ENCODE data around the gene HTR2B.
"Not testable (repeated sequence)": the region's sequence is repeated elsewhere in the genome, so short reads cannot be mapped to it uniquely, and the experiment has no call there.

The HTR2B gene

DNA sequence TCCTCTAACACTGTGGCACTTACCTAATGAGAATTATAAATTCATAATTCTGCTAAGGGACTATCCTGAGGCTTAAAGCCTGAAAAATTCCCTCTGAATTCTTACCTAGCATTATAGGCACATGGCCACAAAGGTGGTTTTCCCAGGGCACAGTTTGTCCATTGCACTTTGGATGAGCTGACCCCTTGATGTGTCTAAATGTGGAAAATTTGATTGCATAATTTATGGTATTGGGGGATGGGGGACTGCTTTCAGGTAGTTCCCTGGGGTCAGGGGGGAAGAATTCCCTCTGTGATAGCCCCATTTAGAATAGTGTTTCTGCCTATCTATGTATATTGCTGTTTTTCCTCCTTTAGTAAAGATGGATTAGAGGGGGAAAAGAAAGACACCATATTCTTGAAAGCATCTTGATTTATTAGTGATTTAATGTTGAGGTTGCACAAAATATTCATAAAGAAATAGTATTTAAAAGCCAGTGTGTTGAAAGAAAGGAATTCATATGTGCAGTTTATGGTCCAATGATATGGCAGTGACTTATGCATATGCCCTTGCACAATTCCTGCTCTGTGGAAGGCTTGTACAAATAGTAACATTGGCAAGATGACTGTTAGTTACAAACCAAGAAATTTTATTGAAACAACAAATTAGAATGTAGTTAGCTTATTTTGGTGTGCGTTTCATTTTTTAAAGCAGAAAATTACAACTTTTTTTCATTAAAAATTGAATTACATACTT is 8.7 kb upstream of the HTR2B start:
- no peak for DNase-seq (ENCODE audit: low read depth in 2 of 3, low spot score in 2 of 3)

DNA sequence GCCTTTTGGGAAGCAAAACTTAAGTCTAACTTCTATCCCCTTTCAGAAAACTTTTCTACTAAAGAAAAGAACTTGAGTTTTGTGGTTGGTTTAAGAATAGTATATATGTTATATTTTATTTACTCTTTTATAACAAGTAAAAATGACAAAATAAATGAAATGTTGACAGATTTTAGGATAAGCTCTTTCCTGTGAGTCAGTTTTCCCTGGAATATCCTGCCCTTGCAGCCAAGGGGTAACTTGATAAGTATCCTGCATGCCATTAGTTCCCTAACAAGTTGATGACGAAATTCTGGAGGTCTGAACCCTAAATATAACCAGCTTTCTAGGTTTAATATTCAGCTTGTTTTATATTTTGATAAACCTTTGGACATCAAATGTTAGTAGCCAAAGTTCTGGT is 7.3 kb upstream of the HTR2B start:
- DNase-seq (ENCODE audit: low read depth in 2 of 3, low spot score in 2 of 3): no peak

DNA sequence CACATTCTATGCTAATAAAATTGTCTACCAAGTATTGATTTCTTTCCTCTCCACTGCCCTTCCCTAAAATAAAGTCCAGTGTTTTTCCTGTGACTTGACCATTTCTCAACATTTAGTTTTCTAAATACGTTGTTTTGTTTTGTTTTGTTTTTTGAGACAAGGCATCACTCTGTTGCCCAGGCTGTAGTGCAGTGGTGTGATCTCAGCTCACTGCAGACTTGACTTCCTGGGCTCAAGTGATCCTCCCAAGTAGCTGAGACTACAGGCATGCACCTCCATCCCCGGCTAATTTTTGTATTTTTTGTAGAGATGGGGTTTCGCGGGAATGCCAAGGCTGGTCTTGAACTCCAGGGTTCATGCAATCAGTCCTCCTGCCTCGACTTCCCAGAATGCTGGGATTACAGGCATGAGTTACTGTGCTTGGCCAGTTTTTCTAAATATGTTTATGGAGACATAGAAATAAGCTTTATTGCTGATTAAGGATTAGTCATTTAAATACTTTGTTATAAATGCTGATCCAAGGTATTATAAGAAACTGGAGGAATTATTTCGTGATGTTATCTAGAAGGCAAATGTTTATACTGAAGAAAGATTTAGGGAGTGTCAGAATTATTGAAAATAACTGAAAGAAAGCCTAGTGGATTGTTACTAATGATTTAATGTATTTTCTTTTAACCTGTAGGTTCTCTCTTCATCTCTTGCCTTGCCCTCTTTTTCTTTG is 5.7 kb upstream of the HTR2B start:
- no peak for DNase-seq (ENCODE audit: low read depth in 2 of 3, low spot score in 2 of 3)

- DNase-seq (ENCODE audit: low read depth in 2 of 3, low spot score in 2 of 3): no peak
Observed at GRCh38 chr2:231129216-231129615, 4.4 kb upstream of the HTR2B start.

DNA sequence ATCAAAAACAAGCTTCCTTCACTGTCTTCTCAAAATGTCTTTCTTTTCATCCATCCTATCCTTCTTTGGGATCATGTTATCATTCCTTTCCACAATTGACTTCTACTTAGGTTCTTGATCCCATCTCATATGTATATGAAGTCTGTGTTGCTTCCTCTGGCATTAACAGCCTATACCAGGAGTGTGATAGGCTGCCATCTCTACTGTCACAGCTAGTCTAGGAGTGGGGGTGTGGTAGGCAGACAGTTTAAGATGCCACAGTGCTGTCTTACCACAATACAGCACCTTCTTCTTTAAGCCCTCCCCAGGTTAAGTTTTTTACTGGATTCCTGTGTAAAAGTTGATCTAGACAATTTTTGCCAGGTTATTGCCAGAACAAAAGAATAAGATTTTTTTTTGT is 3.7 kb upstream of the HTR2B start:
- no peak for DNase-seq (ENCODE audit: low read depth in 2 of 3, low spot score in 2 of 3)

DNA sequence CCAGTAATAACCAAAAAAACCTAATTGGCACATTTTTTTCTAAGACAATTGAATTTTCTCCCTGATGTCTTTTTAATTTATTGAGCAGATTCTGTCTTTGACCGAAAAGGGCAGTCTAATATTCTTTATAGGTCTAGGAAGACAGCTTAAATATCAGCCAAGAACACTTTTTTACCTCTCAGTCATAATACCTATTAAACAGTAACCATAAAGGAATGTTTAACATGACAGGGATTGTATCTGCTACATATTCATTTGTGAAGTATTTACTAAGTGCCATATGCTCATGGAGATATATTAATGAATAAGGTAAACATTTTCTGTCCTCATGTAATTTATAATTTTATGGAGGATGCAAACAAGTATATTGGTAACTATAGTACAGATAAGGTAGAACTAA is 3.1 kb upstream of the HTR2B start:
- no peak for DNase-seq (ENCODE audit: low read depth in 2 of 3, low spot score in 2 of 3)

DNA sequence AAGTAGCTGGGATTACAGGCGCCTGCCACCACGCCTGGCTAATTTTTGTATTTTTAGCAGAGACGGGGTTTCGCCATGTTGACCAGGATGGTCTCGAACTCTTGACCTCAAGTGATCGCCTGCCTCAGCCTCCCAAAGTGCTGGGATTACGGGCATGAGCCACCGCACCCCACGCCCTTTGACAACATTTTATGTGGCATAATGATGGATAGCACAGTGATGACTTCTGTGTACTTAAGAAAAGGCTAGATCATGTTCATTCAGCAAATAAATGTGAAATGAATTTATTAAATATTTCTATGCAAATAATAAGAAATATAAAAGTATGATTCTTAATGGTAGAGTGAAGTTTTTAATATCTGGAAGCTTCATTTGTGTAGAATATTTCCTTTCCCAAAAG is 2.6 kb upstream of the HTR2B start:
- DNase-seq (ENCODE audit: low read depth in 2 of 3, low spot score in 2 of 3): no peak

GRCh38 chr2:231126123-231126522 is 1.3 kb upstream of the HTR2B start:
- DNase-seq (ENCODE audit: low read depth in 2 of 3, low spot score in 2 of 3): no peak

DNA sequence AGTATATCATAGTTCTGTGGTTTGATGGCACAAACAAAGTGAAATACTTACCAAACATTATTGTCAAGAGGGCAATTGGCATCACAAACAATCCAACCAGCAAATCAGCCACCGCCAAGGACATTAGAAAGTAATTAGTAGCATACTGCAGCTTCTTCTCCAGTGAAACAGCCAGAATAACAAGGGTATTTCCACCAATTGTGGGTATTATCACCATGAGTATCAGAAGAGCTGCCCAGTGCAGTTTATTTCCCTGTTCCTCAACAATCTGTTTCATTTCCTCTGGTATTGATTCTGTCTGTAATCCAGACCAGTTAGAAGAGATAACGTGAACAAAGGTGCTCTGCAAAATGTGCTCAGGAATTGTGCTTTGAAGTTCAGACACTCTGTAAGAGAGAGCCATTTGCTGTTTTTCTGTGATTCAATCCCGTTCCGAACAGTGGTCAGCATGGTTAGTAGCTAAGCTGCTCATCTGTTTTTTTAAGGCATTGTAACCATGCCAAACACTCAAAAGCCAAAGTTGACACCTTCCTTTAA is 1.4 kb downstream of the HTR2B start:
- no peak for DNase-seq (ENCODE audit: low read depth in 2 of 3, low spot score in 2 of 3)

DNA sequence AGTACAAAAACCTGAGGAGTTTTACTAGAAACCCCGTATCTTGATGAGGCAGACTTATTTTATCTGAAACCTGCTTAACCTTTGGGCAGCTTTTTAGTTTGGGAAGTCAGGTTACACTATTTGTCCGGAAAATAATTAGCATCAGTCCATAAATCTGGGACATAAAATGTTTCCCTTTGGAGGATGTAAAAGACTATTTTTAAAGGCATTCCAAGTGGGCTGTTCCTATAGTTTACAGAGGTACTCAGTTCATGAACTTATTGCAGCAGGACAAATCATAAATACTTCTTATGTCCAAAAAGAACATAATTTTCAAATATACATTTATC is 6.3 kb downstream of the HTR2B start:
- no peak for DNase-seq (ENCODE audit: low read depth in 2 of 3, low spot score in 2 of 3)

GRCh38 chr2:231117922-231118613 is 6.8 kb downstream of the HTR2B start:
- DNase-seq (ENCODE audit: low read depth in 2 of 3, low spot score in 2 of 3): no peak

- no peak for DNase-seq (ENCODE audit: low read depth in 2 of 3, low spot score in 2 of 3)
Observed at GRCh38 chr2:231117148-231117547, 7.7 kb downstream of the HTR2B start.

- no peak for DNase-seq (ENCODE audit: low read depth in 2 of 3, low spot score in 2 of 3)
Observed at GRCh38 chr2:231115651-231116050, 9.2 kb downstream of the HTR2B start.

DNA sequence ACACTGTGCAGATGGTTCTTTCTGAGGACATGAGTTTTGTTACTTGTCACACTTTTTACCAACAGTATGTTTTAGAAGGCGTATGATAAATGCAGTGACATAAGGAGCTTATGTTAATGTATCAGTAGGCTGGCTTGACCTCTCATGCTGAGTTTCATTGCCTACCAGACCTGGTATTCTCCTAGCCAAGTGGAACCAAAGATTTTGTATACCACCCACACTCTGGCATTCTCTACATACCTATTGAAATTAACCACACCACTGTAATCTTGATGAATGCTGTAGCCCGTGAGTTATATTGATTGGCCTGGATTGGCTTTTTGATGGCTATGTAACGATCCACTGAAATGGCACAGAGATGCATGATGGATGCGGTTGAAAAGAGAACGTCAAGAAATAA is 11.4 kb downstream of the HTR2B start:
- no peak for DNase-seq (ENCODE audit: low read depth in 2 of 3, low spot score in 2 of 3)

DNA sequence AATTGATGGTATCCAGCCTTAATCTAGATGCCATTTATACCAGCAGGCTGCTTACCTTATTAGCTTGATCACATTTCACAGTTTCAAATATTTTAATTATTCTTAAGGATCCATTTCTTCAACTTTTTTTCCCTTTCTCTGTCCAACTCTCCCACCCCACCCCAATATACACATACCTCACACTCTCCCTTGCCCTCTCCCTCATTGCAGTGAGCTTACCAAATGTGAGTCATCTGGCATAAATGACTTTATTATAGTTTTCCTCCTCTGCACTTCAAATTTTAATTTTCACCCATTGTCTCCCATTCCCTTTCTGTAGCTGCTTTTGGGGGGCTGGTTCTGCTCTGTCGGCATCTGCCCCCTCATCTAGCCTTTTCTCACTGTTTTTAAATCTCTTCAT is 12.9 kb downstream of the HTR2B start:
- DNase-seq (ENCODE audit: low read depth in 2 of 3, low spot score in 2 of 3): no peak

DNA sequence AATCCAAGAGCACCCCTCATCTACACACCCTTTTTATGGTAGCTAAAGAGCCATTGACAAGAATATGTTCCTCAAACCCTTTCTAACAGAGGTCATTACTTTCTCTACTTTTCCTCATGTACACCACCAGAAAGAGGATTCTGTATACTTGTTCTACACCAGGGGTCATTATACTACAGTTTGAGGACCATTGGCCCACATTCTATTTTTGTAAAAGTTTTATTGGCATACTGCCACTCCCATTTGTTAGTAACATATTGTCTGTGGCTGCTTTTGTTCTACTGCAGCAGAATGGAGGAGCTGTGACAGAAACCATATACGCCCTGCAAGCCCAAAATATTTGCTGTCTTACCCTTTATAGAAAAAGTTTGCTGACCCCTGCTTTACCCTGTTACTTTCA is 14.3 kb downstream of the HTR2B start:
- no peak for DNase-seq (ENCODE audit: low read depth in 2 of 3, low spot score in 2 of 3)

DNA sequence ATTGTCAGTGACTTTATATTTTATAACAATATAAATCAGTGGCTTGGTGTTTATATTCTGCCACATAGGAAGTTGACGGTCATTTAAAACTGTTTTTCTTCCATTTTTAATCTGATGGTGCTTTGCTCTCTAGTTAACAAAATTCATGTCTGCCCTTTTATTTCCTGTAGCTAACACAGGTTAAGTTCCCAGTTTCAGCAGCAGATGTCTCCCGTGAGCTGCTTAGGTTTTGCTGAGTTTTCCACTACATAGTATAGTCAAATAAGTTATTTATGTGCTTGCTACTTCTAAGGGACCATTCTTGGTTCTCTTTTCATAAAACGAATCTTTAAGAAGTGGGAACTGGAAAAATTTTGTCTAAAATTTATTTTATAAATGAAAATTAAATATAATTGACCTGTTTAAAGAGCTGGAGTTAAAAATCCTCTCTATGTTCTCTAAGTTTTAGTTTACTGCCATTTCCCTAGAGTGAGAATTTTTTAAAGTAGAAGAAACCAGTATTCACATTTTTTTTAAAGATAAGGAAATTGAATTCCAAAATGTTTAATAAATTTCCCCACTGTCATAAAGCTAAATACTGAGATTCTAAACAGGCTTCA is 20.6 kb downstream of the HTR2B start:
- DNase-seq (ENCODE audit: low read depth in 2 of 3, low spot score in 2 of 3): no peak

- DNase-seq (ENCODE audit: low read depth in 2 of 3, low spot score in 2 of 3): no peak
Observed at GRCh38 chr2:231102772-231103171, 22.1 kb downstream of the HTR2B start.

DNA sequence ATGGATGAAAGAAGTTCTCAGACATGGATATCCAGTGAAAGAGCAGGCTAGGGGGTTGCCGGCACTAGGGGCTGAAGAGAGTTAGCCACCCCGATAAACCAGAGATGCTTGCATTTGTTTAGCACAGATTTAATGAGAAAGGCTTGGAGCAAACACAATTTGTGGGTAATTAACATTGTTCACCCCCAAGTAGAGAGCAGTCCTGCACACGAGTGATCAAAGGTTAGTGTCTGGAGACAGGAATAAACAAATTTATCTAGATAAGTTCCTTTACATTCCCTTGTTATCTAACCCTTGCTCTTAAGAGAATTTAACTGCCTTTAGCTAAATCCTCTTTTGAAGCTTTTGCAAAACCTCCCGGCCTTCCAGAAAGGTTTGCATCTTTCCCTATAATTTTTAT is 23.9 kb downstream of the HTR2B start:
- DNase-seq (ENCODE audit: low read depth in 2 of 3, low spot score in 2 of 3): no peak

DNA sequence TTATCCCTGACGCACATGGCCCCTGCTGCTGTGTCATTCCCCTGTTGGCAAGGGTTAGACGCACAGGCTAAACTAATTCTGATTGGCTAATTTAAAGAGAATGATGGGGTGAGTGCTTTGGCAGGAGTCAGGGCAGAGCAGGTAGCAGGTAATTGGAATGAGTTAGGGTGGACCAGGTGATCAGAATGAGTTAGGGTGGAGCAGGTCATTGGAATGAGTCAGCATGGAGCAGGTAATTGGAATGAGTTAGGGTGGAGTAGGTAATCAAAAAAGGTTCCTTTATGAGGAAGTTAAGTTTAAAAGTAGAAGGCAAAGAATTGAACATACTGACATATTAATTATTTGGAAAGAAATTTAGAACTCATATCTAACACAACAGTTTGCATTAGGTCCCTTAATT is 24.5 kb downstream of the HTR2B start:
- DNase-seq (ENCODE audit: low read depth in 2 of 3, low spot score in 2 of 3): not testable (repeated sequence)

DNA sequence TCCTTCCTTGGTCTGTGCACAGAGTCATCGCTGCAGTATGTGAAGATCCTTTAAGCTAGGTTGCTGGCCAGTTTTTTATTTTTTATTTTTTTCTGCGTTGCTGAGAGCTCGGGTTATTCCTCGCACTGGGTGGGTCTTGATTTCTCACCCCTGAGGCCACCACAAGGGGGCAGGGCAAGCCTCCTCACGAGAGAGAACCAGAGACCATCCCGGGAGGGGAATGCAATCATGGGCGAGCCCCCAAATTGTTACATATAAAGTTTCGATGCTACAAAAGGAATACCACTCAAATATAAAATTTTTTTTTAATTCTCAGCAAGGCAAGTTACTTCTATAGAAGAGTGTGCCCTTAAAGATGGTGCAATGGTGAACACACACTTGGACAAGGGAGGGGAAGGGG is 24.9 kb downstream of the HTR2B start:
- peak in 1 of 3 experiments; percentile 6 for DNase-seq (ENCODE audit: low read depth in 2 of 3, low spot score in 2 of 3)
